Fibroblast of the conjunctiva (primary cell): Measurements from ENCODE around the gene CPT1A.
A peak's percentile ranks its signal among the peaks of the same experiment; 100 is the strongest.

Source experiments
- DNase-seq: peaks from one replicate; pipeline ENCODE4 v3.0.0-alpha.2; 2010; ENCODE audit warnings: low read depth

The CPT1A gene

DNA sequence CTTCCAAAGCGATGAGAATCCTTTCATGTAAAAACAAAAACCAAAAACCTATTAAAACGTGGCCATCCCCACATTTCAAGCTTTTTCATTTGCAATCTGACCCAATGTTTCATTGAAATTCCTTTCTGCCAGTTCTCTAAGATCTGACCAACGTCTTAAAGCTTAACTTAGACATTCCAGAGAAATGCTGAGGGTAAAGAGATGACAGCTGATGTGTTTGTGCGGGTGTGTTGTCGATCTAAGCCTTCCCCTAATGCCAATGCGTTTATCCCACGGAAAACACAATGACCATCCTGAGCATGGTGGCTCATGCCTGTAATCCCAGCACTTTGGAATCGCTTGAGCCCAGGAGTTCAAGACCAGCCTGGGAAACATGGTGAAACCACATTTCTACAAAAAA lies 84.0 kb downstream of the CPT1A start:
- DNase-seq: no peak

DNA sequence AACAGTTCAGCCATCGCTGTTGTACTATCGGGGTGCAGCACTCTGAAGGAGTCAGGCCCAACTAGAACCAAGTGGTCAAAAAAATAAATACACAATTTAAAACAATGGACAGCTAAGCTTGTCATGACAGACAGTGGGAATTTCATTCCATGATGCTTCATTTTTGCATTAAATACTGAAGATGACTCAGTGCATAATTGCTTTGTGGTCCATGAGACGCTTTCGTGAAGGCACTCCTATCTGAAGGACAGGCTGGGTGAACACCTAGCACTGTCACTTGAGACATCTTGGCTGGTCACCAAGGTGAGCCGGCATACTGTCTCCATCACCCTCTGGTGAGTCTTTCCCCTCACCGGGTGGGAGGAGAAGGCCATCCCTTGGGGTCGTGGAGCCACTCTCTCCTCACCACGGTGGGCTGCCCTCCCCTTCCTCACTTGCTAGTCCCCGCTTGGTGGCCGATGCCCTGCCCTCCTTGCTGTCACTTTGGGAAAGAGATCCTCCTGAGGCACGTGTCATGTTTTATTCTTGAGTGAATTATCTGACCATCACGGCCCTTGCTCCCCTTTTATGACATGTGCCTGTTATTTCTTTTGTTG lies 85.4 kb downstream of the CPT1A start:
- DNase-seq: no peak

DNA sequence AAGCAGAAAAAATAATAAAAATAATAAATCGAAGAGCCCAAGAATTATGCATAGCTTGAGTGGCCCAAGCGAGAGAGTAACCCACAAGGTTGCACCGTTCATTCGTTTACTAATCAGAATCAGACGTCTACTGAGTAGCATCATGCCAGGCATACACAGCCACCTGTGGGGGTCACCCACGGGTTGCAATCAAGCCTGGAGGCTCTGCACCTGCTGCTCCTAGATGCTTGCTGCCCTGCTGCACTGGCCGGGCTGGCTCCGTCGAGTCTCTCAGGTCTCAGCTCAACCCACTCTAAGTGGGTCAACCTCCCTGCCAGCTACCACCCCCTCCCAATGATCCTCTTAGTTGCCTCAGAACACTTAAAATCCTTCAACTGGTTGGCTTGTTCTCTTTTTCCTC lies 88.4 kb downstream of the CPT1A start:
- no peak for DNase-seq

DNA sequence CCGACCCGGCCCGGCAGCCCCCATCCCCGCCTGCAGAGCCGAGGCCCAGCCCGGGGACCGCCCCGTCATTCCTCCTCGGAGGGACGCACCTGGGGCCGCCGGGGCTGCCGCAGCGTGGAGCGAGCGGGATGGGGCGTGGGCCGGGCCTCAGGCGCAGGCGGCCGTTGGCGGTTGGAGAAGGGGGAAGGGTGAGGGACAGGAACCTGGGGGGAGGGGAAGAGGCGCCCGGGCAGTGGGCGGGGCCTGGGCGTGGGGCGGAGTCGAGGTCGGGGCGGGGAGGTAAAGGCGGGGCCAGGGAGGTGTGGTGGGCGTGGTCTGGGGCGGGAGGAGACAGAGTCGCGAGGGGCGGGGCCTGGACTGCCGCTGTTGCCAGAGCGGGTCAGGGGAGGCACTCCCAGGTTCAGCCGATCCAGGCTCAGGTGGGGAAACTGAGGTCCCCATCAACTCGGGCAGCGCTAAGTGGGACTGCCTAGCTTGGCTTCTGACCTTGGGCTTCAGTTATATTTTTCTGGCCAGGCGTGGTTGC lies 90.3 kb downstream of the CPT1A start, which contains the start of gene TESMIN:
TSS of gene TESMIN (minus strand) at position 190 of the 526 bp plus-strand sequence. CDS start 860 bp downstream, outside the sequence.
- peak; percentile 17 for DNase-seq

DNA sequence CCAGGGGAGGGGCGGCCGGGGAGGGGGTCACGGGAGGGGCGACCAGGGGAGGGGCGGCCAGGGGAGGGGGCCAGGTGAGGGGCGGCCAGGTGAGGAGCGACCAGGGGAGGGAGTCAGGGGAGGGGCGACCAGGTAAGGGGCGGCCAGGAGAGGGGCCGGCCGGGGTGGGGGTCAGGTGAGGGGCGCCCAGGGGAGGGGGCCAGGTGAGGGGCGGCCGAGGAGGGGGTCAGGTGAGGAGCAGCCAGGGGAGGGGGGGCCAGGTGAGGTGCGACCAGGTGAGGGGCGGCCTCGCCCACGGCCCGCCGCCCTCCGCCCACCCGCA lies 90.8 kb downstream of the CPT1A start:
- DNase-seq: no peak

DNA sequence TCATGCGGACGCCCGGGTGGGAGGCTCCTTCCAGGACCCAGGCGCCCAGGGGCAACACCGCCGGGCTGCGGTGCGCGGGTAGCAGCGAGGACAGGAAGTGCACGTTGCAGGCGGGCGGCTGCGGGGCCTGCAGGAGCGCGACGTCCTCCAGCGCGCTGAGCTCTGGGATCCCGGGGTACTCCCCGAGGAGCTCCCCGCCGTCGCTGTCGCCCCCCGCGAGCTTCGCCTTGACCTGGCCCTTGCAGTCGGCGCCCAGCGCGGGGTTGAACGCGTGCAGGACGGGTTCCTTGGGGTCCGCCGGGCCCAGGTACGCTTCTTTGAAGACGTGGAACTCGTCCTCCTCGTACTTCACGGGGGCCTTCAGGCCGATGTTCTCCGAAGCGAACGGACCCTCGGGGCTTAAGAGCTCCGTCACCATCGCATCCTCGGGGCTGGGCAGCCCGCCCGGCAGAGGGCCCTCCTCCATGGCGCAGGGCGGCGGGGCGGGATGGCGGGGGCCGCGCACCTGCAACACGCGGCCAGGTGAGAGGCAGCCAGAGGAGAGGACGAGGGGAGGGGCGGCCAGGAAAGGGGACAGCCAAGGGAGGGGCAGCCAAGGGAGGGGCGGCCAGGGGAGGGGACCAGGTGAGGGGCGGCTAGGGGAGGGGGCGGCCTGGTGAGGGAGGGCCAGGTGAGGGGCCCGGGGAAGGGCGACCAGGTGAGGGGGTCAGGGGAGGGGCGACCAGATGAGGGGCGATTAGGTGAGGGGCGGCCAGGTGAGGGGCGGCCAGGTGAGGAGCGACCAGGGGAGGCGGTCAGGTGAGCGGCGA lies 91.3 kb downstream of the CPT1A start:
- no peak for DNase-seq

DNA sequence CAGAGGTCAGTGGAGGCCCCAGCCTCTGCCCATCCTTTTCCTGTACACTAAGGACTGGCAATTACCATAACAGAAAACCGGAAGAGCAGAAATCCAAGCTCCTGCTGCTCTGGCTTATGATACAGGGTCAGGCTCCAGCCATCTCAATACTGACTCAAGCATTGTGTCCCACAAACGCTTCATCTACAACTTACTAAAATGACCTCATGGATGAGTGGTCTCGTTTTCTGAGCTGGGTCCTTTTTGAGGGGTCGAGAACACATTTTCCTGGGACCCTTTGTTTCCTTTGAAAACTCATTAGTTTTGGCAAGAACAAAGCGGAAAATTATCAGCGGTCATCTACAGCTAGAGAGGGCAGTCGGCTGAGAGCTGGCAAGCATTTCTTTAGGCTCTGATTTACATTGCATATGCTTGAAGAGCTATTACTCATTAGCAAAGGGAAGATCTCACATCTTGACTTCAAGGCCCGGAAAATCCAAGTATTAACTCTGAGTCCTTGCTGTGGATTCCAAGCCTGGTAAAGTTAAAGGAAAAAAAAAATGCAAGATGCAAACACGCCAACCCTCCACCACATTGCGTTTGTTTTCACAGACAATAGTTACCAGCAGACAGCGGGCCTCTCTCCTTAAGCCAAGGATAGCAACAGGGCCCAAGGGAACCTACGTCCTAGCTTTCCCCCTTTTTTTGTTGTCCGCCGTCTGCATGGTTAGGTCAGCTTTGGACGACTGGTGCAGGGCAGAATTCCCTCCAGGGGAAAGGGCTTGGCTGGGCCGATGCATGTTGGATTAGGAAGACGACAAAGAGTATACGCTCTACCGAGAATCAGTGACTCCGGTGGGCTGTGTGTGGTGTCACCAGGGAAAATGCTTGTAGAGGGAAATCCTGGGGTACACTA lies 92.2 kb downstream of the CPT1A start:
- DNase-seq: no peak

DNA sequence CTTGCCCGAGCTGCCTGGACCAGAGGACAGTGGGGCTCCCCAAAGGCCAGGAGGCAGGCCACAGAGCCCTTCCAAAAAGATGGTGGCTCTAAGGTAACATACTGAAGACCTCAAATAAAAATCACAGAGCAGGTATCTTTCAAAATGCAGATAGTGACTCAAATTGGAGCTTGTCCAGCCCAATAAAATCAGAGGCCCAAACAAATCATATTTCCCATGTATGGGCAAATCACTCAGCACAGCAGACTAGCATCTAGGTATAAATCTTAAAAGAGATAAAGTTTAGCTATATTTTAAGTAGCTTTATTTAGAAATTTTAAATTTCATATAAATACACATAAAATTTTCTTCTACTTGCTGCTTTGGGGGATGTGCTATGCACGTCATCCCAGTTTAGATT lies 93.7 kb downstream of the CPT1A start:
- no peak for DNase-seq

DNA sequence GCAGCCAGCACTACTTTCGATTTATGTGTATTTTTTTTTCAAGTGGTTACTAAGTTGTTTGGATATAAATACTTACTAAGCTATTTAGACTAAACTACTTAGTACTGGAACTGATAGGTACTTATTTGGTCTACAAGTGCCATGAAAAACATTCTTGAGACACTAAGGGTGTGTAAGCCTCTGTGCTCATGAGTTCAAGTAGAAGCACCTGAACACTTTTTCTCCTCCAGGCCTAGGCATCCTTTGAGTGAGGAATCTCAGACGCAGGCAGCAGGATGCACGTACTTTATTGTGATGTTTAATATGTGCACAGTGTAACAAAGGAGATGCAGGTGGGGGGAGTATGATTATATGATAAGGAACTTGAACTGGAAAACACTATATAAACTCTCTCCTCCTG lies 98.2 kb downstream of the CPT1A start:
- DNase-seq: no peak

DNA sequence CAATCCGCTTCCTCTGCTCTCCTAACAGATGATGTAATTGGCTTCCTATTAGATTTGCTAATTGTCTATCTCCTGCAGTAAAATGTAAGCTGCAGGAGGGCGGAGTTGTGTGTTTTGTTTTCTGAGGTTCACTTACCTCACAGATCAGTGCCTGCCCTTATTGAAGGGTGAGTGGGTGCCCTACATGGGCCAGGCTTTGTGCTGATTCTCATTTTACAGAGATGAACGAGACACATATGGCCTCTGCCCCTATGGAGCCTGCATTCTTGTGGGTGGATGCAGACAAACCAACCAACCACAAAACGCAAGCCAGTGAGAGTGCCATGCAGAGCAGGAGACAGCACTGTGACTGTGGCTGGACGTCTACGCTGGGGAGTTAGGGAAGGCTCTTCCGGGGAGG lies 100.3 kb downstream of the CPT1A start:
- no peak for DNase-seq

DNA sequence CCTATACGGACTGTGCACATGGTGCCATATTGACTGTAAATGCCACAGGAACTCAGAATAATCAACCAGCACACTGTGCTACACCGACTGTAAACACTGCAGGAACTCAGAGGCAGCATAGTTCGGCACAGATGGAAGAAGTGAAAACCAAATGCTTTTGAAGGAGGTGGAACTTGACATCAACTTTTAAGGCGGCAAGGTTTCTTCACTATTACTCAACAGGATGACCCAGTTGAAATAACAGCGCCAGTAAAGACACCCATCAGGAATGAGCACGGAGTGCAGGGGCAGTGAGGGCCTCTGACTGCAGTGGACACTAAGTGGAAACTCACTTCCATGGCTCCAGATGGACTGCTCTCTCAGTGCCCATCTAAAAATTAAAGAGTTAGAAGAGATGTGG lies 106.1 kb downstream of the CPT1A start:
- DNase-seq: no peak

DNA sequence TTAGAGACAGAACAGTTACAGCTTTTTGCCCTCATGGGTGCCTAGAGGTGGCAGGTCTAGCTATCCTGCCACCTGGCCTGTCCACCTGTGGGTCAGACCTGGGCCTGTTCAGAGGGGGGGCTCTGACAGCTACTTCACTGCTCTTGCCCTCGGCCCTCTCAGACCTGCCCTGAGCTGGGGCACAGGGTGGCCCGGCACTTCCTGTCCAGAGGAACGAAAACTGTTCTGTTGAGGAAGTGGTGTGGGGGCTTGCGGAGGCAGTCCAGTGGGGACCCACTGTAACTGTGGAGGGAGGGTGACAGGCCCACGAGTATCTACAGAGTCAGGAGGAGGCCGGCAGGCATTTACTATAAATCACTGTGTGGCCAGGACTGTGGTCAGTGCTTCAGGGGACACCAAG lies 106.6 kb downstream of the CPT1A start:
- DNase-seq: no peak

DNA sequence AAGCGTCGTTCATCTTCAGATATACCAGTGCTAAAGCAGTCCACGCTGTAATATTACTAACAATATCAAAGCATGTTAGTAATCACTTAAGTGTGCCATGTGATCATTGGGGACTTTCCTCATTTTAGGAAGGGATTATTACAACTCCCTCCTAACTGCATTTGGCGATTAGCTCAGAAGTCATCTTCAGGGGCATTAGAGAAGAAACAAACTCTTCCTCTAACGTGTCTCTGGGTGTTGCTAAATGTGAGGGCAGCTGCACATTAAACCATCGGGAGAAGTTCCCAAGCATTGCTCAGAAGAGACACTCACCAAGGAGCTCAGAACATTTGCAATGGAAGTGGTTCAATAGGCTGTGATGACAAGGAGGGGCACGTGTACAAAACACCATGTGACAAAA lies 107.6 kb downstream of the CPT1A start:
- DNase-seq: no peak

DNA sequence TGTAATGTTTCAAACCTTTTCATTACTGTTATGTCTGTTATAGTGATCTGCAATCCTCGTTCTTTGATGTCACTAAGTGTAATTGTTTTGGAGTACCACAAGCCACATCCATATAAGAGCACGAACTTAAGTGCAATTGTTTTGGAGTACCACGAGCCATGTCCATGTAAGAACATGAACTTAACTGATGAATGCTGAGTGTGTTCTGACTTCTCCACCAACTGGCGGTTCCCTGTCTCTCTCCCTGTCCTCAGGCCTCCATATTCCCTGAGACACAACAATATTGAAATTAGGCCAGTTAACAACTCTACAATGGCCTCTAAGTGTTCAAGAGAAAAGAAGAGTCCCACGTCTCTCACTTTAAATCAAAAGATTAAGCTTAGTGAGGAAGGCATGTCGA lies 113.9 kb downstream of the CPT1A start:
- no peak for DNase-seq

DNA sequence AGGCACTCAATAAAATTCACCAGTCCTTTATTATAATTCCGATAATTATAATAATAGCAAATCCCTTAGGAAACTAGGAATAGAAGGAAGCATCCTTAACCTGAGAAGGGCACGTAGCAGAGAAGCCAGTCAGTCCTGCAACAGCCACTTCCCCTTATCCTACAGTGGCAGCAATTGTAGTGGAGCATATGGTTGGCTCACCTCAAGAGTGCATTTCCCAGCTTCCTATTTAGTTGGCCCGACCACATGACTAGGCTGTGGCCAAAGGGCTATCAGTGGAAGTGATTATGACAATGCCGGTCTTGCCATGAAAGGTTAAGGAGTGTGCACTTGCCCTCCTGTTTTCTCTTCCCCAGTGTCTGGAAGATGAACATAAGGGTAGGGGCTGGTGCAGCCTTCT lies 117.4 kb downstream of the CPT1A start:
- no peak for DNase-seq

DNA sequence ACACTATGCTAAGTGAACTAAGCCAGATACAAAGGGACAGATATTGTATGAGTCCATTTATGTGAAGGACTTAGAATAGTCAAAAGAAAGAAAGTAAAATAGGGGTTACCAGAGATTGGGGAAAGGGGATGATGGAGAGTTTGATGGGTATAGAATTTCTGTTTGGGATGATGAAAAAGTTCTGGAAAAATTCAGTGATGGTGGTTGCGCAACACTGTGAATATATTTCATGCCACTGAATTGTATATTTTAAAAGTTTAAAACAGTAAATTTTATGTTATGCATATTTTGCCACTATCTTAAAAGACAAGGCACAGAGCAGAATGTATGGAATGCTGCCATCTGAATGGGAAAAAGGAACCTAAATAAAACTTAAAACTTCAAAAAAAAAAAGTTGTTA lies 119.6 kb downstream of the CPT1A start:
- no peak for DNase-seq

DNA sequence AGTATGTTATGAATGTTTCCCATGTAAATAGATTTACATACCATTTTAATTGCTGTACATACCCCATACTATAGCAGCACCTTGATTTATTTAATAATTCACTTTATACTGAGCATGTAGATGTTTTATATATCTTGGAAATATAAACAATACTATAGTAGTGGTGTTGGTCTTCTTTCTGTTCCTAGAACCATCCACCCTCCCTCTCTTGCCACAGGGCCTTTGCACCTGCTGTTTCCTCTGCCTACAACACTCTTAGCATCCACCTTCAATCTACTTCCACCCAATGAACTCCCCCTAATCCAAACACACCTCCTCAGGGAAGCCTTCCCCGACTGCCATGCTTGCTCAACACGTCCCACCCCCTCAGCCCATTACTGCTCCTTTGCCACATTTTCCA lies 120.6 kb downstream of the CPT1A start:
- no peak for DNase-seq

DNA sequence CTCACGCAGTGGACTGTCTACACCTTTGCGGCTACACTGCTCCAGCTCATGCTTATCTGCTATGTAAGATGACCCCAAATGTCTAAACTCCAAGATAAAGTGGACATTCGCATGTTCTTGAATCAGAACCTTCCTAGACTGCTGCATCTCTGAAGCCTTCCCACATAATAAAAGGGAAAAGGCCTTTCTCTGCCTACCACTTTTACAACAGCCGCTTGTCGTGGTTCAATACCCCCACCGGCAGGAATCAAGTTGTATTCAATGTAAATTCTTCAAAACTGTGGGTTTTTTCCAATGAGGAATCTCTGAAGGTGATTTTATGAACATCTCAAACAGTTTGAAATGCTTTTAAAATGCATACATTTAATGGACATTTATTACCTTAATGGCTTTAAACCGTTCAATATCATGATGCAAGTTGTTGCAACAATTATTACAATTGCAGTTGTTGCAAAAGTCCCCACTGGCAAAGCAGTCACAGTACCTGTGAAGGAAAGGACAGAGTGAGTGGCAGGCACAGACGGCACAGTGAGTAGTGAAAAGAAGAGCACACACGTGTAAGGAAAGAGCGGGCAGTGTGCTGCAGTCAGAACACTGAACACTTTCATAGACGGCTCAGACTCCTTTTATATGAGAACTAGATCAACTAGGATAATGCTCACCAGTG lies 126.1 kb downstream of the CPT1A start:
- DNase-seq: no peak

DNA sequence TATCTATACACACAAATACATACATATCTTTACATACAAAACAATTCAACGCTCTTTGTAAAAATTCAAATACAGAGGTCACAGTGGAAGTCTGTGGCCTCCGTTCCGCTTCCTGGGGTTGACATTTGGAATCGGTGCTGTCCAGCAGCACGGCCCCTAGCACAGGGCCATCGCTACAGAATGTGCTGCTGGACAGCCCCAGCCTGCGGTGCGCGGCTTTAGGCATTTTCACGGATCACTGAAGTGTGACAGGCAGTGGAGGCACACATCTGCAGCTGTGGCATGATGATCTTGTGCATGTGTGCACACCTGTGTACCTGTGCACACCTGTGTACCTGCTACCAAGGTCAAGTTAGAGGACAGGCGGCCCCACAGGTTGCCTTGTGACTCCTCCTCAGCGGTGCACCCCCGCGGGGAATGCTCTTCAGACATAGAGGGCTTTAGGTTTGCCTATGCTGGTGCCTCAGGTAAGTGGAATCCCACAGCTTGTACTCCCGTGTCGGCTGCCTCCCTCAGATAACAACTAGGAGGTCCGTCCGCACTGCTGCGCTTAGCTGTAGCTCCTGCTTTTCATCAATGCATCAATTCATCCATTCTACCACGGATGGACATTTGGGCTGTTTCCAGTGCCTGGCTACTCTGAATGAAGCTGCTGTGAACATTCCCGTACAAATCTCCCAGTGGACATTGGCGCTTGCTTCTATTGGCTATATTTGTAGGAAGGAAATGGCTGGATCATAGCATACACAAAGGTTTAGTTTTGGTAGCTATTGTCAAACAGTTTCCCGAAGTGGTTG lies 127.5 kb downstream of the CPT1A start:
- no peak for DNase-seq

DNA sequence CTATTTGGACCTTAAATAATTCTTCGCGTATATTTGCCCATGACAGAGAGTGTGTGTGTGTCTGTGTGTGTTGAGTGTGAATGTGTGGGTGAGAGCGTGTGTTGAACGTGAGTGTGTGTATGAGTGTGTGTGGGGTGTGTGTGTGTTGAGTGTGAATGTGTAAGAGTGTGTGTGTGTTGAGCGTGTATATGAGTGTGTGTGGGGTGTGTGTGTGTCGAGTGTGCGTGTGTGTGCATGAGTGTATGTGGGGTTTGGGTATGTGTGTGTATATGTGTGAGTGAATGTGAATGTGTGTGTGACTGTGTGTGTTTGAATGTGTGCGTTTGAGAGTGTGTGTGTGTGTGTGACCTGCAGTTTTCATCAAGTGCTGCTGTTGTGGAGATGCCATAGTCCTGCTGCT lies 130.6 kb downstream of the CPT1A start:
- DNase-seq: no peak

DNA sequence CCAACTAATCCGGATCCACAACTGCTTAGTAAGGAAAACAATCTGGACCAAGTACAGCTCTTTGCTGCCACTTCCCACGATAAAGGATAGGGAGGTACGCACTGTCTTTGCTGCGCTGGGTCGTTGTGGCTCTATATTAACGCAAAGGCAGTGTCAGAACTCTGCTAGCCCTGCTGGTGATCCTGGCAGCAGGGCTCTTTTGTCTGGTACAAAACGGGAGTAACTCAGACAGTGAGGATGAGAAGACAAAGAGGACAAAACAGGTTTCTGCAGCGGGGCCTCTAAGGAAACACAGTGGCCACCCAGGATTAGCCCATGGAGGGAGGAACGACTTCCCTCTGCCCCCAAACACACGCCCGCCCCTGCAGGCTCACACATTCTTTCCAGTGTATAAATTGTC lies 131.3 kb downstream of the CPT1A start:
- no peak for DNase-seq
